Activated CD8-positive, alpha-beta memory T cell treated with anti-CD3 and anti-CD28 coated beads, Interleukin-2, amount 50 U/mL, for 24 hours (primary cell): Measurements from ENCODE around the gene RNASE12.
"Not testable (repeated sequence)": the region's sequence is repeated elsewhere in the genome, so short reads cannot be mapped to it uniquely, and the experiment has no call there.

Experiments used
- DNase-seq: peaks from one replicate; pipeline ENCODE4 v3.0.0-alpha.2; 2020; ENCODE audit errors: extremely low read depth

The RNASE12 gene

DNA sequence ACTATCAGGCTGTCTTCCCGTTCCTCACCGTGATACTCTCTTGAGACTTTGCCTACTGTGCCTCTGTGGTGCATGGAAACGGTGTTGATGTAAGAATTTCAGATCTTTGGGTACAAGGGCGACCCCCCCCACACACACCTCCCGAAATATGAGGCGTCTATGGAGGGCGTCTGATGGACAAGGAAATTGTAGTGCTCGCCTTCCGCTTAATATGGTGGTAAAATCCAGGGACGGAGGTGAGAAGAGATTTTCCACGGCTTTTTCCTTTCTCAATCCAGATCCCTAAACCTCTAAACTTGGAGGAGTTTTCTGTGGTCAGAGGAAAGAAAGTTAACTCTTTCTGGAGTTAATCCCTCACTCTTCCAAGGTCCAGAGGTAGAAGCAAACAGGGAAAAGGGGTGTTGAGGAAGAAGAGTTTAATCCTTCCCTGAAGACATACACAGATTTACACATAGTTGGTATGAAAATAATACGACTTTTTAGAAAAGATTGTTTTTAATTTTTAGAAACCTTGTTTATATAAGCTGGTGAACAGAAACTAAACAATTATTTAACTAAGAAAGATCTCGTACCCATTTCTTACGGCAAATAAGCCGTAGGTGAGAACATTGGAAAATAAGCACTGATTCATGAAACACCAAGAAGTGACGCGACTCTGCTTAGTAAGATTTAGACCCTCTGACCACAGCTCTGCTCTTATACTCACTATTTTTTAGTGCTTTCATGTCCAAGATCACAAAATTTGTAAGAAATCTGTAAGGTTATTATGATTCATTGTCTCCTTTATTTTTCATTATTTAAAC, 23.1 kb upstream of the RNASE12 start:
- no peak for DNase-seq

- DNase-seq, result peak; percentile 75
These were observed 22.2 kb upstream of the RNASE12 start for GRCh38 chr14:20613094-20614037.

- DNase-seq, result no peak
These were observed 21.2 kb upstream of the RNASE12 start for GRCh38 chr14:20612403-20612802.

DNA sequence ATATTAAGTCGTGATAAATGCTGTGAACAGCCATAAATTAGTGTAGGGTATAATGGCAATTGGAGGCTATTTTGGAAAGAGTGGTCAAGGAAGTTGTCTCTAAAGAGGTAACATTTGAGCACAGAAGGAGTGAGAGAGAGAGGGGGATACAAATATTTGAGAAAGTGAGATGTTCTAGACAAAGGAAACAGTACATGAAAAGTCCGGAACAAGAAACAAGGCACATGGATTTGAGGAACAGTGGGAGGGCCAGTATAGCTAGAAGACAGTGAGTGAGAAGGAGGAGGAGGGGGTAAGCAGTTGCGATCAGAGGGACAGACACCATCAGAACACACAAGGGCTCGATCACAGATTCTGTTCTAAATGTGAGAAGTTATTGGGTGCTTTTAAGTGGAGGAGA, 20.1 kb upstream of the RNASE12 start:
- no peak for DNase-seq

- no peak for DNase-seq
These were observed 19.0 kb upstream of the RNASE12 start for GRCh38 chr14:20610002-20610765.

DNA sequence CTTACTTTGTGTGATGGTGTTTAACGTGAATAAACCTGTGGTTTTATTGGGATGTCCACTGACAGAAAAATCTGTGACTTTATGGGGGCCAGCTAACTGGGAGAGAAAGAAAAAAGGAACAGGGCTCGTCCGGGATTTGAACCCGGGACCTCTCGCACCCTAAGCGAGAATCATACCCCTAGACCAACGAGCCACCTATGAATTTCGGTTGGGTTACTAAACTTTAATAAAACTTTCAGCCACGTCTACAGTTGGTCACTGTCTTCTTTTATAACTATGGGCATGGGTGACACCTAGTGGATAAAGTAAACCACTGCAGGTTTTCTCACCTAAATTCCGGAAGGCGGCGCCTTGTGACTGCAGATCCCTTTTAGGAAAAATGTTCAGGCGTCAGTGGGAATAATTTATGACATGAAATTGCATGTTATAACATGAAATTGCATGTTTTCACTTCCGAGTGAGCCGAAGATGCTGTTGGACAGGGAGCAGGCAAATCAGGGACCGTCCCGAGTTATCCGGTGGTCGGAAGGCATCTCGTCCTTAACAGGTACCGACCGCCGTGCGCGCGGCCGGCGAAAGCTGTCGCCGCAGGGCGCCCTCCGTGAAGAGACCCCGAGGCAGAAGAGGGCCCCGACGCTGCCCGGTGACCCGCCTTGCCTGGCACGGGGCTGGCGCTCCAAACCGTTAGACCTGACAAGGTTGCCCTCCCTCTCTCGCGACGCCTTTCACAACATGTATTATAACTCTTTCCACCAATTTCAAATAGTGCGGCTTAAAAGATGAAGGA, 18.2 kb upstream of the RNASE12 start:
- no peak for DNase-seq

DNA sequence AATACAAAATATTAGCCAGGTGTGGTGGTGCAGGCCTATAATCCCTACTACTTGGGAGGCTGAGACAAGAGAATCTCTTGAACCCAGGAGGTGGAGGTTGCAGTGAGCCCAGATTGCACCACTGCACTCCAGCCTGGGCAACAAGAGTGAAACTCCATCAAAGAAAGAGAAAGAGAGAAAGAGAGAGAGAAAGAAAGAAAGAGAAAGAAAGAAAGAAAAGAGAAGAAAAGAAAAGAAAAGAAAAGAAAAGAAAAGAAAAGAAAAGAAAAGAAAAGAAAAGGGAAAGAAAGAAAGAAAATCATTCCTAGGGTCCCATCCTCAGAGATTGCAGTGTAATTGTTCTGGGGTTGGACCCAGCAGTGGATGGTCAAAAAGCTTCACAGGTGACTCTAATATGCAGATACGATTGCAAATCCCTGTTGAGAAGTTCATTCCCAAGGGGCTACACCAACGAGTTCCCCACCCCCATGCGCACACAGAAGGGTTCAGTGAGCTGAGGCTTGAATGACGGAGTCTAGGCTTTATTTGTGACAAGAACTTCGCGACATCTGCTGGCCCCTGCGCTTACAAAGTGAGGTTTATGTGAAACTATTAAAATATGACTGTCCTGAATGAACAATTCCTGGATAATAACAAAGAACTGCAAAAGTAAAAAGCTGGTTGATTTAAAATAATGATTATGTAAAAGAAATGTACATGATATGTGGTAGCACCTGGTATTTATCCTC, 17.4 kb upstream of the RNASE12 start:
- DNase-seq, result no peak

GRCh38 chr14:20607617-20608016, 16.4 kb upstream of the RNASE12 start:
- no peak for DNase-seq

DNA sequence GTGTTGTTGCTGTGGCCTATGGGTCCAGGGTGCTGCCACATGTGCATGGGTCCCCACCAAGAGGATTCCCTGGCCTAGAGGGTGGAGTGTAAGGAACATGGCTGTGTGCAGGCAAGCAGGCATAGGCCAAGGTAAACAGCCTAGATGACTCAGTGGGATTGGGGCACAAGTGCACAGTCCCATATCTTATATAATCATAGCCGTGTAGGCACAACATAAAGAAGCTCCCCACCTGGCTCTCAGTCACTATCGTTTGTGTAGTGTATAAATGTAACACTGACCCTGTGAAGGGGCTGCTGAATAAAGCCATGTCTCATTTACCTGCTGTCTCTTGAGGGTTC, 15.7 kb upstream of the RNASE12 start:
- no peak for DNase-seq

DNA sequence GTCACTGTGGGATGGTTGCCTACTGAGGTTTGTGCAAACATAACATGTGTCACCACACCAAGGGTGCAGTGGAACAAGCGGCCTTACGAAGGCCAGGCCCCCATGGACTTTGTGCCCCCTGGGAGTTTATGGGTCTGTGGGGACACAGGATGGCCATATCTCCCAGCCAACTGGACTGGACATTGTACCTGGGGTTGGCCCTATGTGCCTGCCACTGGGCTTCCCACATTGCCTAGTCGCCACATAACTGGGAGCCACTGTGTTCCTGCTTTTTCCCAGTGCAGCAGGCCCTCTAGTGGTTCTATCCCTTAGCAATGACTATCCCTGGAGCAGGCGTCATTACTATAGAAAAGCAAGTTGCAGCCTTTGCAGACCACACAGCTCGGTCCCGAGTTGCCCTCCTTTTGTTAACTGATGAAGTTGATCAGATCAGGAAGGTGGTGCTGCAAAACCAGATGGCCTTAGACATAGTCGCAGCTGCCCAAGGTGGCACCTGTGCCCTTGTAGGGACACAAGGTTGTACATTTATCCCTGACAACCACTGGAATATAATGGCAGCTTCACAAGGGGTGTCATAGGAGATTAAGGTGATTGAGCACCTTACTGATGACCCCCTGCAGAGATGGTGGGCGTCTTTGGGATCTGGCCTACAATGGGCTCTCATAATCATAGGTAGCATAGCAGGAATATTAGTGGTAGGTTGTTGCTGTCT, 15.2 kb upstream of the RNASE12 start:
- no peak for DNase-seq

- DNase-seq, result no peak
These were observed 12.9 kb upstream of the RNASE12 start for GRCh38 chr14:20603813-20604690.

DNA sequence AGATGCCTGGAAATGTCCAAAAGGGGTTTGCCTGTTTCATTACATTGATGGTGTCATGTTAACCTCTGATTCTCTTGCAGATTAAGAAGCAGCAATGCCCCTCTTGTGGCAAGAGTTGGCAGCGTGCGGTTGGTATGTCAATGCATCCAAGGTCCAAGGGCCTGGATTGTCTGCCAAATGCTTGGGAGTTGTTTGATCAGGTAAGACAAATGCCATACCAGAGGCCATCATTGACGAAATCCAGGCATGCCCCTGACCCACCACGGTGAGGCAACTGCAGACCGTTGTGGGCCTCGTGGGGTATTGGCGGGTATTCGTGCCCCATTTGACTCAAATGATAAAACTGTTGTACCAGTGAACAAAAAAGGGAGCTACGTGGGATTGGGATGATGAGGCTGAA, 11.4 kb upstream of the RNASE12 start:
- DNase-seq, result no peak

- DNase-seq, result no peak
These were observed 10.3 kb upstream of the RNASE12 start for GRCh38 chr14:20601522-20601921.

GRCh38 chr14:20597108-20597507, 5.9 kb upstream of the RNASE12 start:
- DNase-seq, result no peak

DNA sequence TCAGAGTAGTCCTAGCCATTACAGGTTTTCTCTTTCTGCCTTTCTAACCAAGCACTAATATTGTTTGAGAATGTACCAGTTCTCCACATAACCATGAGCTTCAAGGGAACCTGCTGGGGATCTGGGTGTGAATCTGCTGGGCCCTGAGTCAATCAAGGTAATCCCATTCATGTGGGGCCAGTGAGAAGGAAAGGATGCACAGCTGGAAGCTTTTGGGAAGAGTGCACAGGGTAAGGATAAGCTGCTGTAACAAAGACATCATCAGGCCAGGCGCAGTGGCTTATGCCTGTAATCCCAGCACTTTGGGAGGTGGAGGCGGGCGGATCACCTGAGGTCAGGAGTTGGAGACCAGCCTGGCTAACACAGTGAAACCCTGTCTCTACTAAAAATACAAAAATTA, 4.5 kb upstream of the RNASE12 start:
- DNase-seq, result not testable (repeated sequence)

DNA sequence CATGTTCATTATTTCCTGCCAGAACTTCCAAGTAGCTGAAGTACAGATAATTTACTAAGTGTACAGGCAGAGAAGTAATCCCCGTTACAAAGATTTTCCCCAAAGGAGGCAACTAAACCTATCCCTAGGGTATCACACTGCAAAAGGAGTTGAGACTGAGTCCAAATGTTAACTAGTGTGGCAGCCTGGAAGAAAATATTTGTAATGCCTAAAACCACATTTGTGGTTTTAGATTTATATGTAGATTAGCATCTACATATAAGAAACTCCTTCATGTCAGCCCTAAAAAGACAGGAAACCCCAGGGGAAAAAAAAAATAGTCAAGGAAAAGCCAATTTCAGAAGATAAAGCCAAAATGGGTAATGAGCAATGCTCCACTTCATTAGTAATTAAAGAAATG, 1.4 kb upstream of the RNASE12 start:
- DNase-seq, result no peak

DNA sequence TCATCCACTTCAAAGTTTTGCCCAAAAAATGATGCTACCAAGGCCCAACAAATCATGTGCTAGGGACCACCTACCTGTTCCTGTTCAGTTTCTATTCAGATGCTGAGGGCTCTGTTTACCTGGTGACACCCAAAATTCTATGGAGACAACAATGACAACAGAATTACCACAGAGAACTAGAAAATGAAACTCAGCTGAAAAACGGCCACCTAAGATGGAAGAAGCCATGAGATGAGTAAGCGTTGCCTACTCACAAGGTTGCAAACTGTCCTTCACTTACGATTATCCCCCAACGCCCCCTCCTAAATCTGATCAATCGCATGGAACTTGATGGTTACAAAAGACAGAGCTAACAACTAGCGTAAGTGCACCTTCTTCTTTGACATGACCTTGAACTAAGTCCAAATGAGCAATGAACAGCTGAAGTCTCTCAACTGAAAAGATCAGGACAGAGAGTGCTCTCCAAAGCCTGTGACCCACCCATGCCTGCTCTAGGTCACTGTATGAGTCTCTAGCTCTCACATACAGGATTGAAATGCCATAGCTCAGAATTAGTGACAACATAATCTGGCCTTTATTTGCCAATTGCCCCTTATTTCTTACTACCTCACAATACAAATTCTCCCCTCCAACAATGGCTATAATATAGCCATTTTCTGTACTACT, 3.6 kb downstream of the RNASE12 start, which contains the start of gene RNASE11:
RNASE11 (minus strand) TSS at position 513 of the 666 bp plus-strand sequence.
- DNase-seq, result no peak

- no peak for DNase-seq
These were observed 7.3 kb downstream of the RNASE12 start for GRCh38 chr14:20583908-20584307.
